ENCODE results near the gene PDP2. TPM values are rescaled to one million over a fixed set of nuclear protein-coding genes. Genes with fewer than 3 reads are reported as not detected.
A peak's percentile ranks its signal among the peaks of the same experiment; 100 is the strongest.

PDP2 gene
- total and polyA plus RNA-seq, 10 of the 15 experiments (the other 5 are each of a cell fraction or from before 2014, with no cell fraction given), result 1.9 to 31.1 (median 6.2) TPM

- TF ChIP-seq E2F8 (IDR thresholded peaks at IDR 0.05; ENCODE audit: low read depth, partially characterized antibody), result no peak
- TF ChIP-seq RFX5 (IDR thresholded peaks at IDR 0.05; ENCODE audit: low read depth, low read length), result no peak
- TF ChIP-seq PRDM15 (CRISPR knock-in tag; IDR thresholded peaks at IDR 0.05), result no peak
- 0 out of 2 replicates have a peak, but pooled peaks have one; percentile 15 for TF ChIP-seq ZNF217 (IDR thresholded peaks at IDR 0.05)
- TF ChIP-seq CTCF (IDR thresholded peaks at IDR 0.05 in 2 of 3, conservative IDR thresholded peaks at IDR 0.05 in 1 of 3; ENCODE audit: control insufficient read depth in 2 of 3, extremely low read depth in 1 of 3, insufficient read depth in 1 of 3, low read depth in 3 of 3, low read length in 3 of 3), result no peak
- TF ChIP-seq POLR2AphosphoS2 (IDR thresholded peaks at IDR 0.05; ENCODE audit: low read depth, low read length), result peak; percentile 50; the same call in 1 of the 2 replicates
- peak; percentile 50 for TF ChIP-seq E4F1 (IDR thresholded peaks at IDR 0.05; ENCODE audit: borderline replicate concordance, partially characterized antibody)
- TF ChIP-seq FOXM1 (IDR thresholded peaks at IDR 0.05; ENCODE audit: low read depth, low read length), result no peak
- TF ChIP-seq SP1 (IDR thresholded peaks at IDR 0.05; ENCODE audit: low read depth, low read length), result peak; percentile 96
- TF ChIP-seq IRF4 (IDR thresholded peaks at IDR 0.05; ENCODE audit: low read depth, low read length), result no peak
- TF ChIP-seq WRNIP1 (IDR thresholded peaks at IDR 0.05; ENCODE audit: borderline replicate concordance, low read depth, low read length), result no peak
- no peak for TF ChIP-seq IRF5 (IDR thresholded peaks at IDR 0.05; ENCODE audit: borderline replicate concordance)
- TF ChIP-seq RELB (IDR thresholded peaks at IDR 0.05; ENCODE audit: low read depth), result no peak
Measured at GRCh38 chr16:66880288-66881013, at the start of gene PDP2 (continued).

Data from GM12878 (cell line).